HL-60 (cell line): ENCODE results near the gene SLC27A5.

ENCODE experiments used
- DNase-seq, 2 experiments: peaks; one replicate each; pipeline ENCODE4 v3.0.0-alpha.2; 2010 to 2020; ENCODE audit warnings: low read depth in 1 of 2, low spot score in 1 of 2
- H3K27ac ChIP-seq: fragments of 250-450 bp; sonication (Bioruptor Pico); replicated peaks from 2 replicates; pipeline ENCODE4 v1.5.1; 2020; ENCODE audit warnings: mild to moderate bottlenecking, moderate library complexity
- H3K27me3 ChIP-seq: fragments of 250-450 bp; sonication (Bioruptor Pico); 2 replicates; pipeline ENCODE4 v1.5.1; 2021; ENCODE audit warnings: mild to moderate bottlenecking, moderate library complexity; ENCODE audit not compliant: insufficient read depth, poor library complexity, severe bottlenecking
- H3K4me3 ChIP-seq: replicated peaks from 2 replicates; pipeline ENCODE4 v1.5.1; 2011; ENCODE audit warnings: mild to moderate bottlenecking, control low read depth, low read length; ENCODE audit not compliant: insufficient read depth
- CTCF ChIP-seq: IDR thresholded peaks from one replicate; pipeline ENCODE4 v1.5.1; 2011; ENCODE audit warnings: low read length, control low read depth, inconsistent platforms; ENCODE audit not compliant: insufficient read depth
- GABPA ChIP-seq: IDR thresholded peaks from 2 replicates; pipeline ENCODE4 v1.6.1; 2012; ENCODE audit warnings: low read depth
- POLR2AphosphoS5 ChIP-seq: IDR thresholded peaks from 2 replicates; pipeline ENCODE4 v1.6.1; 2012; ENCODE audit warnings: low read depth
- REST ChIP-seq: IDR thresholded peaks from 2 replicates; pipeline ENCODE4 v1.6.1; 2012; ENCODE audit warnings: low read depth; ENCODE audit not compliant: insufficient replicate concordance
- SPI1 ChIP-seq: IDR thresholded peaks from 2 replicates; pipeline ENCODE4 v1.6.1; 2012; ENCODE audit warnings: low read depth, mild to moderate bottlenecking, borderline replicate concordance
- long read RNA-seq: library from polyadenylated mRNA; unstranded; transcript quantifications from one replicate; pipeline ENCODE4 v2.0.0, GENCODE V29; 2020

The SLC27A5 gene, protein sequence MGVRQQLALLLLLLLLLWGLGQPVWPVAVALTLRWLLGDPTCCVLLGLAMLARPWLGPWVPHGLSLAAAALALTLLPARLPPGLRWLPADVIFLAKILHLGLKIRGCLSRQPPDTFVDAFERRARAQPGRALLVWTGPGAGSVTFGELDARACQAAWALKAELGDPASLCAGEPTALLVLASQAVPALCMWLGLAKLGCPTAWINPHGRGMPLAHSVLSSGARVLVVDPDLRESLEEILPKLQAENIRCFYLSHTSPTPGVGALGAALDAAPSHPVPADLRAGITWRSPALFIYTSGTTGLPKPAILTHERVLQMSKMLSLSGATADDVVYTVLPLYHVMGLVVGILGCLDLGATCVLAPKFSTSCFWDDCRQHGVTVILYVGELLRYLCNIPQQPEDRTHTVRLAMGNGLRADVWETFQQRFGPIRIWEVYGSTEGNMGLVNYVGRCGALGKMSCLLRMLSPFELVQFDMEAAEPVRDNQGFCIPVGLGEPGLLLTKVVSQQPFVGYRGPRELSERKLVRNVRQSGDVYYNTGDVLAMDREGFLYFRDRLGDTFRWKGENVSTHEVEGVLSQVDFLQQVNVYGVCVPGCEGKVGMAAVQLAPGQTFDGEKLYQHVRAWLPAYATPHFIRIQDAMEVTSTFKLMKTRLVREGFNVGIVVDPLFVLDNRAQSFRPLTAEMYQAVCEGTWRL
- long read RNA-seq, transcript SLC27A5-204 (3 exons, 643 nt), result major isoform, 5 of 9 reads
- long read RNA-seq, partial matches to known transcripts, result 0 of 9 reads
- long read RNA-seq, other reads (novel, unspliced or antisense), result 4 of 9 reads

- DNase-seq, result no peak
- Histone ChIP-seq H3K27ac (no peak within 1 kb of the TSS), H3K4me3 (no peak within 1 kb of the TSS), H3K27me3 (no peaks in the 10 kb centered on the region)
- TF ChIP-seq CTCF (no peak), SPI1 (no peak), REST (no peak), POLR2AphosphoS5 (no peak), GABPA (no peak)
These were observed at the start of gene SLC27A5 for GRCh38 chr19:58511353-58512208. Gene SLC27A5 (minus strand): TSS chr19:58511992. CDS start chr19:58511955, 37 bp downstream.

DNA sequence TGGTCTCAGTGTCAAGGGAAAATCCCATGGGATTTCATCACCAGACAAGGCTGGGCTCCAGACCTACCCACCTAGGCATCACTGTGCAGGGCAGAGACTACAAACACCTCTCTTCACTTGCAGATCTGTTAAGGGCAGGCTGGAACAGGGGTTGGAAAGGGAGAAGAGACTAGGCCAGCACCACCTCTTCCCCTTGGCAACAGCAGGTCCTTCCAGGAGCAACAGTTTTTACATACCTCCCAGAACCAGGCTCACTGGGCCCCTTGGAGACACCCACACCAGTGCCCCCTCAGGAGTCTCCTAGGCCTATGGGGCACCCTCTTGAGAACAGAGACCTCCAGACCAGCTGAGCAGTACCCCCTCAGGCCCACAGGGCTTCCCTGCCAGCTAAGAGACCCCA lies 49.1 kb upstream of the SLC27A5 start:
- no peak for TF ChIP-seq SPI1
- TF ChIP-seq POLR2AphosphoS5, result no peak
- TF ChIP-seq REST, result no peak
- TF ChIP-seq CTCF, result no peak
- TF ChIP-seq GABPA, result no peak
- no peak for DNase-seq
- Histone ChIP-seq H3K4me3 (no peak overlapping the region), H3K27me3 (no peaks in the 10 kb centered on the region), H3K27ac (no peak overlapping the region)

DNA sequence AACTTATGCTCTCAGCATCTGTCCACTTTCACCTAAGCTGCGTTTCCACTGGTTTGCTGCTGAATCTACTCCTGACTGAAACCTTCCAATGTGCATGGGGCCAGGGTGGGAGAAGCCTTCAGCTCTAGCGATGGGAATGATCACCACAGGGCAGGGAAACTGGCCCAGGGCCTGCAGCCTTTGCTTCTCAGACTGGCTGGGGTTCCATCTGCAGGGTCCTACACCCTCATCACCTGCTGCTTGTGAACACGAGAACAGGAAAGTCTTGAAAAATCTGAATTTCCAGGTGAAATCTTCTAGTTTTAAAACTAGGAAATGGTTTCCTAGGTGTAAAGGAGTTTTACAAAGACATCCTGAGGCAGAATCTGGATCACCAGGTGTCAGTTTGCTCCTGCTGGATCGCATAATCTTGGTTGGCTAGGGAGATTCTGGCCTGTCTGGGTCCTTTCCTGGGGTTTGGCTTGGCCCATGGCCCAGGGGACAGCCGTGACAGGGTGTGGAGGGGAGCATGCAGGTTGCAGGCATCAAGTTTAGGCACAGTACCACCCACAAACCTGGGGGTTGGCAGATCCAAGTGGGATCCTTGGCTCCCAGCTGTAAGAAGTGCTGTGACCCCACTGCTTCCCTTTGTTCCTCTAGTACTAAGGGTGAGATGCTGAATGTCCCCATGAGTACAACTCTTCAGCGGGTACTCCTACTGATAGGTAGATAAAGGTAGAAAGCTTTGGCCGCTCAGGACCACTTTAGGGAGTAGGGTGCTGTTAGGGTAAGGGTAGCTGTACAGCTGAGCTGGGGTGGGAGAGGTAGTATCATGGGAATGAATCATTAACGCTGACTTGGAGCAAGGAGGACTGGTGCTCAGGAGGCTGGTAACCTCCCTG lies 48.5 kb upstream of the SLC27A5 start:
- H3K4me3 ChIP-seq, result peak overlapping the region; percentile 46
- DNase-seq, result no peak

More for the DNA sequence above, 48.5 kb upstream of the SLC27A5 start:
- Histone ChIP-seq H3K27ac (peak overlapping the region; percentile 100), H3K27me3 (no peaks in the 10 kb centered on the region)
- TF ChIP-seq POLR2AphosphoS5, result no peak
- TF ChIP-seq GABPA, result no peak
- TF ChIP-seq CTCF, result no peak
- TF ChIP-seq REST, result no peak
- no peak for TF ChIP-seq SPI1
